BLaER1 treated with 17β-estradiol and CSF1 and Interleukin-3, amounts not matched to agents 10 nM and 100 nM (cell line): Measurements from ENCODE around the gene TBKBP1.

ENCODE experiments used
- H3K27ac ChIP-seq, 11 experiments: shearing (Covaris generic); formaldehyde crosslinking; 2 replicates each; pipeline ENCODE4 v1.8.1; 2022
- H3K27me3 ChIP-seq, 11 experiments: shearing (Covaris generic); formaldehyde crosslinking; 2 replicates each; pipeline ENCODE4 v1.8.1; 2022
- H3K36me3 ChIP-seq, 11 experiments: shearing (Covaris generic); formaldehyde crosslinking; 2 replicates each; pipeline ENCODE4 v1.8.1; 2022
- H3K4me1 ChIP-seq, 10 experiments: shearing (Covaris generic); formaldehyde crosslinking; 2 replicates each; pipeline ENCODE4 v1.8.1; 2022
- H3K4me2 ChIP-seq, 11 experiments: shearing (Covaris generic); formaldehyde crosslinking; 2 replicates each; pipeline ENCODE4 v1.8.1; 2022
- H3K4me3 ChIP-seq, 10 experiments: shearing (Covaris generic); formaldehyde crosslinking; 2 replicates each; pipeline ENCODE4 v1.8.1; 2022
- H3K9ac ChIP-seq, 11 experiments: shearing (Covaris generic); formaldehyde crosslinking; 2 replicates each; pipeline ENCODE4 v1.8.1; 2022
- H3K9me3 ChIP-seq, 11 experiments: shearing (Covaris generic); formaldehyde crosslinking; replicated peaks in 1 of 11; 2 replicates each; pipeline ENCODE4 v1.8.1; 2022
- H4K20me1 ChIP-seq, 11 experiments: shearing (Covaris generic); formaldehyde crosslinking; 2 replicates each; pipeline ENCODE4 v1.8.1; 2022
- Cebpa-rat ChIP-seq, 11 experiments: shearing (Covaris generic); IDR thresholded peaks; 2 replicates each; pipeline ENCODE4 v1.8.1; 2022

TBKBP1 gene

DNA sequence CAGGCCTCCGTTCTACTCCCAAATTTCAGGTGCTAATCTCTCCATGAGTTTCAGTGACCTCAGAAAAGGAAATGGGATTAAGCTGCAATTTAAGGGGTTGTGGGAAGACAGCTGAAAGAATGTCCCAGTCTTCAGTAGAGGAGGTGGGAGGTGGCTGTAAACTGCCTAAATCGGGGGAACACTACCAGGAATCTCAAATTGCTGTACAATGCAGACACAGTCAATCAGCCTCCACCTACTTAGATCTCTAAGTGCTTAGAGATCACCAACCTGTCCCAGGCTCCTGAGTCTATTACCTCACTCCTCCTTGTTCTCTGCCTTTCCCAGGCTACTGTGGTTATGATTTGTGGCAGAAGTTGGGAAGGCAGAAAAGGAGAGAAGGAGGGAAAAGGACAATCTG, 30.7 kb downstream of the TBKBP1 start:
- H3K9me3 ChIP-seq = no peaks in the 10 kb centered on the region
- peaks cover 0 to 36% (median 0%) of the 10 kb centered on the region in 11 experiments; a peak in 5 of 22 replicates for H4K20me1 ChIP-seq
- H3K27me3 ChIP-seq = peaks cover 0 to 24% (median 0%) of the 10 kb centered on the region in 11 experiments; a peak in 5 of 22 replicates
- H3K4me1 ChIP-seq = peaks cover 33 to 59% (median 50%) of the 10 kb centered on the region in 10 experiments
- H3K4me2 ChIP-seq = no peak overlapping the region
- TF ChIP-seq Cebpa-rat (IDR thresholded peaks at IDR 0.05) = no peak
- H3K4me3 ChIP-seq = no peak overlapping the region
- no peaks in the 10 kb centered on the region for H3K36me3 ChIP-seq
- no peak overlapping the region for H3K27ac ChIP-seq
- H3K9ac ChIP-seq = no peak overlapping the region

DNA sequence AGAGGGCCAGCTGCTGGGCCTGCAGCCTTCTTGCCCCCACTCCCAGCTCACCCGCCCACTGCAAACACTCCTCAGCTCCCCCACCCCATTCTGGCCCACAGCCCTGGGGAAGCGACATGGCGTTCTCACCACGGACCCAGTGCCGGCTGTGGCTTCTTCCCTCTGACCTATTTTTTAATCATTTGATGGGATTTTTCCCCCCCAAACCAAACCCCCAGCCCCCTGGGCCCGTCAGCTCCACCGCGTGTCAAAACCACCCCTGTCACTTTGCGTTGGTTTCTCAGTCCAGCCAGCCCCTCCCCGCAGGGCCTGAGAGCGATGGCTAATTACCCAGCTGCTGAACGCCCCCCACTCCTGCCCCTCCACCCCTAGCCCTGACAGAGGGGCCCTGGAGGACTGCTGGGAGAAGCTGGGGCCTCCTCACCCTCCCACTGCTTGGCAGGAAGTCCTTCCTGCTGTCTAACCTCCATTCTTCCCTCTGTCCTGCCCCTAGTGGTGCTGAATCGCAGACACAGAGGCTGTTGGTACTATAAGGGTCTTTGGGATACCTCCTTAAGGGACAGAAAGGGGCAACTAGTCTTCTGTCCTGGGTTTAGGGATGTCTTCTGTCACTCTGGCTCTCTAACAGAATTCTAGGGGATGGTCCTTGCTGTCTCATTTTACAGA, 31.6 kb downstream of the TBKBP1 start:
- H3K4me3 ChIP-seq = no peak overlapping the region
- H3K4me2 ChIP-seq = peak overlapping the region in 7 of 11 experiments; percentile 24 to 45 (median 34); a peak in 12 of 22 replicates
- no peak for TF ChIP-seq Cebpa-rat (IDR thresholded peaks at IDR 0.05)
- no peaks in the 10 kb centered on the region for H3K36me3 ChIP-seq
- H3K27ac ChIP-seq = no peak overlapping the region
- no peaks in the 10 kb centered on the region for H3K9me3 ChIP-seq
- no peak overlapping the region for H3K9ac ChIP-seq
- H3K27me3 ChIP-seq = peaks cover 0 to 16% (median 0%) of the 10 kb centered on the region in 11 experiments; a peak in 4 of 22 replicates
- H3K4me1 ChIP-seq = peaks cover 25 to 50% (median 42%) of the 10 kb centered on the region in 10 experiments
- H4K20me1 ChIP-seq = peaks cover 0 to 27% (median 0%) of the 10 kb centered on the region in 11 experiments; a peak in 3 of 22 replicates

DNA sequence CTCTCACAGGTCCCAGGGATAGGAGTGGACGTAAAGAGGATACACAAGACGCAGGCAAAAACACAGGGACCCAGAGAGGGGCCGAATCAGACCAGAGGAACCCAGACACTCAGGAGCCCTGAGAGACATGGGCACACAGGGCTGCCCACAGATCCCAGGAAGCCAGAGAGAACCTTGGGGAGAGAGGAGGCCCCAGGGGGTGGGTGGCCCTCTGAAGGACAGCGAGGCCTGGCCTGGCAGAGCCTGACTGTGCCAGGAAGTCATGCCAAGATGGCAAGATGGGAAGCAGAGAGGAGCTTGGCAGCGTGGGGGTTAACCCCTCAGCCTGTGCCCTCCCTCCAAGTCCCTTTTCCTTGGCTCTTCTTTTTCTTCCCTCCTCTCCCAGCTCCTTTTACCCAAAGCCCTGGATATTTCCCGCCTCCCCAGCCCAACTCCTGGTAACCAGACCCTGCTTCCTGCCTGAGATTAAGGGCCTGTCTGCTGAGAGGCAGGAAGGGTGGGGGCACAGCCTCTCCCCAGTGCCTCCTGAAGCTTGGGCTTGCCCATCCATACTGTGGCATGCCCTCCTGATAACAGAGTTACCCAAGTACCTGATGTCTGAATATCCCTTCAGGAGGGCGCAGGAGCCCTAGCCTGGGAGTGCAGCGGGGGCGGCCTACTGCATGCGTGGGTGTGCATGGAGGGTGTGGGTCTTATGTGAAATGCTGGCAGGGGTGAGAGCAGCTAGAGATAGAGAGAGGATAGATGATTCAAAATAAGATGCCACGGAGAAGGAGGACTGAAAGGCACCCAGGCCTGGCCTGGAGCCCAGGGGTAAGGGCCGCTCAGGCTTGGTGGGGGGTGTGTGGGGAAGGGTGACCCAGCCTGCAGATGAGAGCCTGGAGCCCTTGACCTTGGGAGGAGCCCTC, 33.1 kb downstream of the TBKBP1 start:
- Histone ChIP-seq H3K9ac (peak overlapping the region in 3 of 11 experiments; percentile 10 to 27 (median 17); a peak in 1 of 22 replicates), H3K27me3 (peaks cover 0 to 7% (median 0%) of the 10 kb centered on the region in 11 experiments; a peak in 5 of 22 replicates)
- no peak for TF ChIP-seq Cebpa-rat (IDR thresholded peaks at IDR 0.05)

DNA sequence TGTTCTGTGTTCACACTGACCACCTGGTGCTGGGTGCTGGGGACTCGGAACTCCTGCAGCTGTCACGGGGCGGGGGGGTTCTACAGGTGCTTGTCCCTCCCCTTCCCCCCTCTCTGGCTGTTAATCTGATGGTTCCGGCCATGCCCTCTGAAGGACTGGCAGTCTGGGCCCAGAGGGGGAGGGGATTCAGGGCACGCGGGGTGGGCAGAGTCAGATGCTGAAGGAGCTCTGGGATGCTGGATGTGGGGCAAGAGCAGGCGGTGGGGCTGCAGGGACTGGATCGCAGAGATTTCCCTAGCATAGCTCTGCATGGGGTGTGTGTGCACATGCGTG, 33.7 kb downstream of the TBKBP1 start:
- Histone ChIP-seq H3K4me3 (no peak overlapping the region), H4K20me1 (peaks cover 0 to 12% (median 0%) of the 10 kb centered on the region in 11 experiments; a peak in 3 of 22 replicates), H3K9ac (0 out of 22 replicates have a peak overlapping the region, but pooled peaks of 1 of the 11 experiments have one; percentile 10), H3K4me2 (peak overlapping the region in 7 of 11 experiments; percentile 31 to 57 (median 48); a peak in 15 of 22 replicates), H3K36me3 (no peaks in the 10 kb centered on the region), H3K27ac (no peak overlapping the region), H3K27me3 (peaks cover 0 to 7% (median 0%) of the 10 kb centered on the region in 11 experiments; a peak in 3 of 22 replicates), H3K9me3 (no peaks in the 10 kb centered on the region), H3K4me1 (peaks cover 11 to 49% (median 43%) of the 10 kb centered on the region in 10 experiments)
- no peak for TF ChIP-seq Cebpa-rat (IDR thresholded peaks at IDR 0.05)

More for the DNA sequence above, 33.1 kb downstream of the TBKBP1 start:
- Histone ChIP-seq H3K9me3 (no peaks in the 10 kb centered on the region), H3K36me3 (no peaks in the 10 kb centered on the region), H3K4me1 (peaks cover 10 to 49% (median 41%) of the 10 kb centered on the region in 10 experiments), H3K4me2 (peak overlapping the region; percentile 12 to 57 (median 45); a peak in 20 of 22 replicates), H3K4me3 (no peak overlapping the region), H4K20me1 (peaks cover 0 to 14% (median 0%) of the 10 kb centered on the region in 11 experiments; a peak in 3 of 22 replicates), H3K27ac (no peak overlapping the region)

DNA sequence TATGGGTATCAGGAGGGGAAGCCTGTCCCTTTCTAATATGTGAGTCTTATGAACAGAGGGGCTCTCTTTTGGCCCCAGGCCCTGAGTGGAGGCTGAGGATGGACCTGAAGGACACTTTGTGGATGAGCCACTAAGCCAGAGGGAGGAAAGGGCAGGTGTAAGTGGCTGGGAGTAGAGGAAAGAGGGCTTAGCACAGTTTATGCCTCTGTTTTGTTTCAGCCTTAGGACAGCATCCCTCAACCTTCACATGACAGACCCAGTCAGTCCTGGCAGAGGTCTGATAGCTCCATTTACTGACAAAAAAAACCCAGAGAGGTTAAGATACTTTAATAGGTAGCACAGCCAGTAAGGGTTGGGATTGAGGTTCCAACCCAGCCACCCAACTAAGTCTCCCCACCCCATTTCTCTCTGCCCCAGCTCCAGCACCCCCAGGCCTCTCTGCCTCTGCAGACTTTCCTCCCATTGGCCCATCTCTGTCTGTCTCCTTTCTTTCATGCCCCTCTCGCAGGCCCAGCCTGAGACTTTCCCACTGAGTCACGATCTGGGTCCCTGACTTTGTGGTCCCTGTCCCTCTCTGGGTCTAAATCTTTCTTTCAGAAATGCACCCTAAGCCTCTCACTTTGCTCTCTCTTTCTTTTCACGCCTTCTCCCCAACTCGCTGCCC, 34.4 kb downstream of the TBKBP1 start:
- H3K4me2 ChIP-seq = peak overlapping the region in 3 of 11 experiments; percentile 31 to 48 (median 38); a peak in 2 of 22 replicates

DNA sequence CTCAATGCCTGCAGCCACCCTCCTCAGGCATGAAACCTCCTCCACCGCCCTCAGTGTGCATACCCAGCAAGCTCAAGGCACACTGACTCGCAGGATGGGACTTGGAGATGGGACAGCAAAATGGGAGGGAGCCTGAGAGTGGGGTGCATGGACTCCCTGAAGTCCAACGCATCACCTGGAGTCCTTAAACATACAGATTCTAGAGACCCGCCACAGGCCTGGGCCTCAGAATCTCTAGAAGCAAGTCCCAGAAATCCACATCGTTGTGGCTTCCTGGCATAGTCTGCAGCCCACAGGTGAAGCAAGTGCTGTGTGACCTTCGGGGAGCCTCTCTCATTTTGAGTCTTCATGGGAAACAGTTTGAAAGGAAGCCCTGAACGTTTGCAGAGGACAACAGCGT, 35.5 kb downstream of the TBKBP1 start:
- no peaks in the 10 kb centered on the region for H3K9me3 ChIP-seq
- H3K4me3 ChIP-seq = no peak overlapping the region
- no peak overlapping the region for H3K9ac ChIP-seq
- TF ChIP-seq Cebpa-rat (IDR thresholded peaks at IDR 0.05) = no peak
- no peak overlapping the region for H3K4me2 ChIP-seq
- H3K4me1 ChIP-seq = peaks cover 23 to 63% (median 56%) of the 10 kb centered on the region in 10 experiments
- peaks cover 12 to 22% (median 14%) of the 10 kb centered on the region in 11 experiments for H3K27me3 ChIP-seq
- H3K27ac ChIP-seq = no peak overlapping the region
- no peaks in the 10 kb centered on the region for H3K36me3 ChIP-seq
- H4K20me1 ChIP-seq = peaks cover 0 to 12% (median 0%) of the 10 kb centered on the region in 11 experiments; a peak in 4 of 22 replicates

More for the DNA sequence above, 34.4 kb downstream of the TBKBP1 start:
- H3K36me3 ChIP-seq = no peaks in the 10 kb centered on the region
- no peak for TF ChIP-seq Cebpa-rat (IDR thresholded peaks at IDR 0.05)
- H3K27me3 ChIP-seq = peaks cover under 1 to 11% (median 2%) of the 10 kb centered on the region in 11 experiments
- no peak overlapping the region for H3K4me3 ChIP-seq
- no peak overlapping the region for H3K27ac ChIP-seq
- peaks cover 14 to 53% (median 46%) of the 10 kb centered on the region in 10 experiments for H3K4me1 ChIP-seq
- no peak overlapping the region for H3K9ac ChIP-seq
- H4K20me1 ChIP-seq = peaks cover 0 to 12% (median 0%) of the 10 kb centered on the region in 11 experiments; a peak in 4 of 22 replicates
- H3K9me3 ChIP-seq = no peaks in the 10 kb centered on the region

DNA sequence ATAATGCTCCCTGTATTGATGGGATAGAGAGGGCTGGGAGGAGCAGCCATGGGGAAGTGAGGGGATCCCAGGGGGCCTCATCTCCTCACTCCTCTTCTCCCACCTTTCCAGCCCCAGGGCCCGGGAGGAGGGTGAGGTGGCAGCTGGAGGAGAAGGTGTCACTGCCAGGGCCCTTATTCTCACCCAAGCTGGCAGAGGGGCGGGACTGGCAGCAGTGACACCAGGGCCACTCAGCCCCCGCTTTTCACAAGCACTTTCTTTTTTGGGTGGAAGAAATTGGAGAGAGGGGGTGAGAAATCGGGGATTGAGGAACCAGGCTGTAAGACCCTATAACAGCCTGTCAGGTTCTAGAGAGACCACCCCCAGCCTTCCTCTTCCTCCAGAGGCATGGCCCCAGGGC, 36.7 kb downstream of the TBKBP1 start:
- Histone ChIP-seq H3K36me3 (no peaks in the 10 kb centered on the region), H3K27ac (no peak overlapping the region), H4K20me1 (peaks cover 0 to 22% (median 0%) of the 10 kb centered on the region in 11 experiments; a peak in 6 of 22 replicates), H3K27me3 (peaks cover 17 to 30% (median 23%) of the 10 kb centered on the region in 11 experiments), H3K9ac (no peak overlapping the region), H3K4me2 (peak overlapping the region in 3 of 11 experiments; percentile 1 to 96 (median 35); a peak in 4 of 22 replicates), H3K4me3 (no peak overlapping the region), H3K9me3 (no peaks in the 10 kb centered on the region), H3K4me1 (peaks cover 35 to 71% (median 63%) of the 10 kb centered on the region in 10 experiments)
- TF ChIP-seq Cebpa-rat (IDR thresholded peaks at IDR 0.05) = no peak

DNA sequence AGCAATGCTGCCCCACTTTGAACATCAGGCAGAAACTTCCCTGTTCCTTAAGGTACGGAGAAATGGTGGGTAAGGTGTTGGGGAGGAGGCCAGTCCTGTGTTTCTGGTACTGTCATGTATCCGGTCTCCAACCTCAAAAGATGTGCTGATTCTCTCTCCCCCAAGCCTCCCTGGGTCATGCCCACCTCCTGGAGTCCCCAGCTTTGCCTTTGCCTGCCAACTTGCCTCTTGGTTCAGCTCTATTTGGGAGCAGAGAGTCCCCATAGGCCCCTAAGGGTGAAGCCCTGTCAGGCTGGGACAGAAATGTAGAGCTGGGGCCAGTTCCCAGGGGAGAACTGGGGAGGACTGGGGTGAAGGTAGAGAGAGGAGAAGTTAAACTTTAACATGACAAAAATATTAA, 37.4 kb downstream of the TBKBP1 start:
- peaks cover 0 to 24% (median 0%) of the 10 kb centered on the region in 11 experiments; a peak in 6 of 22 replicates for H4K20me1 ChIP-seq
- peaks cover 17 to 30% (median 23%) of the 10 kb centered on the region in 11 experiments for H3K27me3 ChIP-seq
- H3K4me3 ChIP-seq = no peak overlapping the region
- no peaks in the 10 kb centered on the region for H3K9me3 ChIP-seq
- no peak for TF ChIP-seq Cebpa-rat (IDR thresholded peaks at IDR 0.05)
- H3K4me1 ChIP-seq = peaks cover 37 to 70% (median 63%) of the 10 kb centered on the region in 10 experiments
- H3K36me3 ChIP-seq = no peaks in the 10 kb centered on the region
- peak overlapping the region in 7 of 11 experiments; percentile 20 to 98 (median 35); a peak in 10 of 22 replicates for H3K4me2 ChIP-seq
- no peak overlapping the region for H3K9ac ChIP-seq
- H3K27ac ChIP-seq = no peak overlapping the region
